GM12878 (cell line): Measurements from ENCODE around the gene SF3B2. TPM values are rescaled to one million over a fixed set of nuclear protein-coding genes. Genes with fewer than 3 reads are reported as not detected.

Experiments
- ATAC-seq: fragments of 200-7000 bp; cut with Tn5 transposase; 3 replicates; pipeline ENCODE4 v1.9.1; 2020; ENCODE audit warnings: mild to moderate bottlenecking, moderate library complexity
- BruUV-seq: library from RNA; stranded (reverse); fragments of 400-500 nt; replicated peaks from 2 replicates; lab custom pipeline; 2021; lab: Mats Ljungman, UMichigan
- CTCF ChIA-PET: fragments of 300-600 bp; sonication (Branson Sonifier 250); formaldehyde crosslinking; extraction: SDS; loops from one replicate; lab custom pipeline; 2021; ENCODE audit warnings: inconsistent platforms; lab: Yijun Ruan, JAX
- POLR2A ChIA-PET: fragments of 350-600 bp; formaldehyde crosslinking; extraction: SDS; loops from one replicate; lab custom pipeline; 2021; ENCODE audit warnings: inconsistent platforms; lab: Charles Lee
- RAD21 ChIA-PET: fragments of 300-600 bp; sonication (Branson Sonifier 250); formaldehyde crosslinking; loops from one replicate; lab custom pipeline; 2023; ENCODE audit warnings: antibody characterized with exemption; ENCODE audit not compliant: unreplicated experiment; lab: Charles Lee
- SMC1A ChIA-PET: fragments of 300-600 bp; sonication (Branson Sonifier 250); formaldehyde crosslinking; loops from one replicate; lab custom pipeline; 2023; ENCODE audit not compliant: unreplicated experiment, uncharacterized antibody; lab: Charles Lee
- DNase-seq: peaks from one replicate; pipeline ENCODE4 v3.0.0-alpha.2; 2011; ENCODE audit warnings: low read depth, low spot score
- FAIRE-seq: peaks from 3 replicates; lab custom pipeline; 2011; peaks lifted over from hg19 to GRCh38; lab: Jason Lieb, UNC
- H2AFZ ChIP-seq: 2 replicates; pipeline ENCODE4 v1.6.0; 2011; ENCODE audit warnings: low read depth, low read length, control low read depth; ENCODE audit not compliant: control insufficient read depth
- H3K27ac ChIP-seq: 2 replicates; pipeline ENCODE4 v1.5.1; 2011; ENCODE audit warnings: control low read depth; ENCODE audit not compliant: control insufficient read depth, insufficient read depth
- H3K27me3 ChIP-seq, 2 experiments: replicated peaks in 1 of 2; 2 replicates each; pipeline versions ENCODE4 v1.6.0 to v1.6.1; 2011; ENCODE audit warnings: low read length in 1 of 2; ENCODE audit not compliant: control insufficient read depth in 2 of 2, insufficient read depth in 2 of 2
- H3K36me3 ChIP-seq, 2 experiments: 2 replicates each; pipeline ENCODE4 v1.5.1; 2011; ENCODE audit warnings: low read length in 1 of 2; ENCODE audit not compliant: control insufficient read depth in 2 of 2, insufficient read depth in 2 of 2
- H3K4me1 ChIP-seq: 2 replicates; pipeline ENCODE4 v1.6.1; 2011; ENCODE audit warnings: mild to moderate bottlenecking, low read length, moderate library complexity, mixed read lengths; ENCODE audit not compliant: control insufficient read depth, insufficient read depth
- H3K4me2 ChIP-seq: 2 replicates; pipeline ENCODE4 v1.6.0; 2011; ENCODE audit warnings: control low read depth; ENCODE audit not compliant: control insufficient read depth, insufficient read depth
- H3K4me3 ChIP-seq: fragments of 200-600 bp; sonication (generic); 2 replicates; pipeline ENCODE4 v1.5.1; 2016
- H3K79me2 ChIP-seq: 2 replicates; pipeline ENCODE4 v1.6.0; 2011; ENCODE audit warnings: low read length; ENCODE audit not compliant: control insufficient read depth, insufficient read depth
- H3K9ac ChIP-seq: 2 replicates; pipeline ENCODE4 v1.8.0; 2011; ENCODE audit warnings: low read length, control low read depth, mixed read lengths; ENCODE audit not compliant: control insufficient read depth, insufficient read depth
- H3K9me3 ChIP-seq: replicated peaks from 3 replicates; pipeline ENCODE4 v1.5.1; 2011; ENCODE audit warnings: mild to moderate bottlenecking, low read length; ENCODE audit not compliant: control insufficient read depth, insufficient read depth
- H4K20me1 ChIP-seq: 2 replicates; pipeline ENCODE4 v1.6.0; 2011; ENCODE audit not compliant: control insufficient read depth, insufficient read depth
- E2F4 ChIP-seq: IDR thresholded peaks from 2 replicates; pipeline ENCODE4 v1.6.1; 2012; ENCODE audit warnings: low read depth, low read length, improper control_type of control experiment
- EP300 ChIP-seq, 2 experiments: fragments of 150-350 bp in 1 of 2; IDR thresholded peaks; 2 replicates each; pipeline ENCODE4 v1.6.1; 2011 to 2012; ENCODE audit warnings: low read depth in 2 of 2, low read length in 2 of 2, borderline replicate concordance in 1 of 2, improper control_type of control experiment in 1 of 2, inconsistent platforms in 1 of 2; ENCODE audit not compliant: control insufficient read depth in 1 of 2
- IRF5 ChIP-seq: fragments of 450-650 bp; IDR thresholded peaks from 2 replicates; pipeline ENCODE4 v1.6.1; 2017; ENCODE audit warnings: borderline replicate concordance
- NBN ChIP-seq: fragments of 450-650 bp; IDR thresholded peaks from 2 replicates; pipeline ENCODE4 v1.6.1; 2016
- TBL1XR1 ChIP-seq: IDR thresholded peaks from 2 replicates; pipeline ENCODE4 v1.6.1; 2012; ENCODE audit warnings: low read depth, low read length, improper control_type of control experiment
- ZBTB4 ChIP-seq: fragments of 450-650 bp; formaldehyde crosslinking; IDR thresholded peaks from 2 replicates; pipeline ENCODE4 v1.4.0; 2022; ENCODE audit warnings: mild to moderate bottlenecking, moderate library complexity
- WGBS: methylation state at CpG from one replicate; pipeline ENCODE4 v1.1.6; 2016; ENCODE audit warnings: low lambda C conversion rate; ENCODE audit not compliant: insufficient replicate concordance, insufficient coverage; ENCODE audit errors: missing lambda C conversion rate; 5-methylcytosine and 5-hydroxymethylcytosine counted together
- in situ Hi-C: fragments of 300-500 bp; cut with MboI; formaldehyde crosslinking; loops from 9 replicates; pipeline ENCODE4 v1.14.3; 2018; ENCODE audit warnings: mixed read lengths
- intact Hi-C: fragments of 100-400 bp; cut with micrococcal nuclease; formaldehyde crosslinking; loops from one replicate; pipeline ENCODE4 v1.14.2; 2022; ENCODE audit not compliant: unreplicated experiment
- polyA plus RNA-seq, 11 experiments: library from polyadenylated mRNA; depleted of rRNA in 4 of 11; unstranded in 6 of 11; stranded (reverse) in 5 of 11; fragments of >200 nt; fragmentation: Nextera tagmentation in 4 of 11; fragmentation: Illumina TruSeq in 1 of 11; extraction: Ambion mirVana in 4 of 11; extraction: Trizol in 1 of 11; gene quantifications; 1 replicate in 1 of 11; 2 replicates in 10 of 11; pipeline versions ENCODE4 v1.2.1 to v1.2.3, GENCODE V29; 2011 to 2016; ENCODE audit warnings: inconsistent platforms in 2 of 11, missing spikeins in 2 of 11, low read depth in 1 of 11
- total RNA-seq, 4 experiments: library from RNA; depleted of rRNA in 3 of 4; stranded (reverse); fragments of >200 nt in 3 of 4; fragmentation: Illumina TruSeq in 1 of 4; extraction: Trizol in 1 of 4; gene quantifications; 2 replicates each; pipeline versions ENCODE4 v1.2.1 to v1.2.3, GENCODE V29; 2013 to 2021

Gene SF3B2
- total and polyA plus RNA-seq, 10 of the 15 experiments (the other 5 are each of a cell fraction or from before 2014, with no cell fraction given): 56.3 to 245 (median 144) TPM

- CTCF ChIA-PET: interaction anchor here (1.1 to 5.0 kb wide), 3 partner anchors 19 to 46 kb away, joined by 3 to 43 read pairs (median 3); partner anchors contain the start of genes BANF1 and CATSPER1
- POLR2A ChIA-PET: interaction anchor here (0.6 kb wide), 1 partner anchor 48 kb away, joined by 14 read pairs; no protein-coding TSS in a partner anchor
- no TSS peak for BruUV-seq
- in situ Hi-C loops (no loop called here), intact Hi-C loops (no loop called here)
- no peak within 1 kb of the TSS for H3K4me3 ChIP-seq
- H3K9ac ChIP-seq: no peak within 1 kb of the TSS
- H2AFZ ChIP-seq: no peak within 1 kb of the TSS
- no peak within 1 kb of the TSS for H3K4me2 ChIP-seq
- DNase-seq (no peak), FAIRE-seq (no peak), ATAC-seq (no peak)
- RAD21 ChIA-PET: no interaction called here
- H3K27me3 ChIP-seq: no peaks in the 10 kb centered on the region
- H3K27ac ChIP-seq: no peak within 1 kb of the TSS
- TF ChIP-seq IRF5: no peak
- TF ChIP-seq ZBTB4 (CRISPR knock-in tag): no peak
- no peak for TF ChIP-seq E2F4
- no peak for TF ChIP-seq EP300 (IDR thresholded peaks at IDR 0.05; ENCODE audit: borderline replicate concordance in 1 of 2, control insufficient read depth in 1 of 2, low read depth in 2 of 2, low read length in 2 of 2)
- TF ChIP-seq NBN: no peak
- TF ChIP-seq TBL1XR1: no peak
- WGBS: 33% methylated on average over 25 of the region's 39 CpGs
- H3K79me2 ChIP-seq: peaks cover 16% of the 10 kb centered on the region
- no peaks in the 10 kb centered on the region for H4K20me1 ChIP-seq
- no peaks in the 10 kb centered on the region for H3K36me3 ChIP-seq
- SMC1A ChIA-PET: no interaction called here
- H3K4me1 ChIP-seq: peaks cover 17% of the 10 kb centered on the region
- H3K9me3 ChIP-seq: no peaks in the 10 kb centered on the region
Observed at GRCh38 chr11:66048547-66049323, 3.4 kb upstream of the SF3B2 start, which contains the start of gene GAL3ST3. TSS of gene GAL3ST3 (minus strand) at chr11:66049161. CDS start at chr11:66045415, 3,746 bp downstream.
